Measurements from ENCODE around the gene C2orf15.

Gene C2orf15

GRCh38 chr2:99152199-99152895 lies 10.8 kb downstream of the C2orf15 start:
- TF ChIP-seq CREB1 (IDR thresholded peaks at IDR 0.05; ENCODE audit: low read depth) (no peak), FOXM1 (IDR thresholded peaks at IDR 0.05; ENCODE audit: borderline replicate concordance, low read depth) (no peak), TCF12 (IDR thresholded peaks at IDR 0.05; ENCODE audit: low read depth) (no peak), YY1 (IDR thresholded peaks at IDR 0.05; ENCODE audit: low read depth) (no peak), EP300 (IDR thresholded peaks at IDR 0.05; ENCODE audit: borderline replicate concordance) (no peak), TAF1 (IDR thresholded peaks at IDR 0.05; ENCODE audit: low read depth) (no peak), USF1 (IDR thresholded peaks at IDR 0.05) (no peak), ZBTB7A (IDR thresholded peaks at IDR 0.05; ENCODE audit: low read depth) (no peak), RAD21 (IDR thresholded peaks at IDR 0.05; ENCODE audit: low read depth) (no peak), MAX (IDR thresholded peaks at IDR 0.05) (no peak), TEAD4 (IDR thresholded peaks at IDR 0.05) (no peak)

GRCh38 chr2:99153921-99154604 lies 12.6 kb downstream of the C2orf15 start:
- no peak for TF ChIP-seq TAF1 (IDR thresholded peaks at IDR 0.05; ENCODE audit: low read depth)
- TF ChIP-seq REST (IDR thresholded peaks at IDR 0.05; ENCODE audit: low read depth): no peak
- TF ChIP-seq YY1 (IDR thresholded peaks at IDR 0.05; ENCODE audit: low read depth): no peak
- no peak for TF ChIP-seq TEAD4 (IDR thresholded peaks at IDR 0.05)
- TF ChIP-seq EGR1 (IDR thresholded peaks at IDR 0.05): no peak
- no peak for TF ChIP-seq CEBPB (IDR thresholded peaks at IDR 0.05)
- TF ChIP-seq RAD21 (IDR thresholded peaks at IDR 0.05; ENCODE audit: low read depth): no peak
- no peak for TF ChIP-seq FOXM1 (IDR thresholded peaks at IDR 0.05; ENCODE audit: borderline replicate concordance, low read depth)
- no peak for TF ChIP-seq TCF12 (IDR thresholded peaks at IDR 0.05; ENCODE audit: low read depth)
- no peak for TF ChIP-seq ZBTB7A (IDR thresholded peaks at IDR 0.05; ENCODE audit: low read depth)
- no peak for TF ChIP-seq NFIC (IDR thresholded peaks at IDR 0.05)

- 0 out of 2 replicates have a peak, but pooled peaks have one; percentile 46 for TF ChIP-seq FOXM1 (IDR thresholded peaks at IDR 0.05; ENCODE audit: borderline replicate concordance, low read depth)
- peak; percentile 97 for TF ChIP-seq MAX (IDR thresholded peaks at IDR 0.05)
- peak; percentile 69; the same call in 1 of the 2 replicates for TF ChIP-seq TCF12 (IDR thresholded peaks at IDR 0.05; ENCODE audit: low read depth)
- peak; percentile 72 for TF ChIP-seq USF1 (IDR thresholded peaks at IDR 0.05)
- no peak for TF ChIP-seq TEAD4 (IDR thresholded peaks at IDR 0.05)
- 0 out of 2 replicates have a peak, but pooled peaks have one; percentile 10 for TF ChIP-seq EP300 (IDR thresholded peaks at IDR 0.05; ENCODE audit: borderline replicate concordance)
- TF ChIP-seq YY1 (IDR thresholded peaks at IDR 0.05; ENCODE audit: low read depth): peak; percentile 19; the same call in 1 of the 2 replicates
- peak; percentile 31; the same call in 1 of the 2 replicates for TF ChIP-seq CREB1 (IDR thresholded peaks at IDR 0.05; ENCODE audit: low read depth)
- peak; percentile 75 for TF ChIP-seq TAF1 (IDR thresholded peaks at IDR 0.05; ENCODE audit: low read depth)
- peak; percentile 99 for TF ChIP-seq EGR1 (IDR thresholded peaks at IDR 0.05)
- 0 out of 2 replicates have a peak, but pooled peaks have one; percentile 24 for TF ChIP-seq NFIC (IDR thresholded peaks at IDR 0.05)
- no peak for TF ChIP-seq REST (IDR thresholded peaks at IDR 0.05; ENCODE audit: low read depth)
- no peak for TF ChIP-seq RAD21 (IDR thresholded peaks at IDR 0.05; ENCODE audit: low read depth)
- TF ChIP-seq CEBPB (IDR thresholded peaks at IDR 0.05): no peak
- peak; percentile 86 for TF ChIP-seq ZBTB7A (IDR thresholded peaks at IDR 0.05; ENCODE audit: low read depth)
Measured at GRCh38 chr2:99154643-99155536, 13.4 kb downstream of the C2orf15 start, which contains the start of the genes LIPT1 and TSGA10. Gene LIPT1, plus strand, starts transcription at chr2:99154967. Its CDS starts 6,991 bp downstream, at chr2:99161958. Gene TSGA10, minus strand, starts transcription at chr2:99154942. Its CDS starts 45,503 bp downstream, at chr2:99109439.

GRCh38 chr2:99156891-99157290 lies 15.4 kb downstream of the C2orf15 start:
- TF ChIP-seq REST (IDR thresholded peaks at IDR 0.05; ENCODE audit: low read depth): no peak
- no peak for TF ChIP-seq TCF12 (IDR thresholded peaks at IDR 0.05; ENCODE audit: low read depth)
- no peak for TF ChIP-seq CREB1 (IDR thresholded peaks at IDR 0.05; ENCODE audit: low read depth)
- TF ChIP-seq MAX (IDR thresholded peaks at IDR 0.05): no peak
- TF ChIP-seq EGR1 (IDR thresholded peaks at IDR 0.05): no peak
- no peak for TF ChIP-seq TEAD4 (IDR thresholded peaks at IDR 0.05)

Data from Ishikawa (cell line).